Fibroblast of upper back skin (primary cell): ENCODE data around the gene THSD4.

Experiments used
- DNase-seq: peaks from one replicate; pipeline ENCODE4 v3.0.0-alpha.2; 2013

Gene THSD4

GRCh38 chr15:71114887-71115566 is at the start of gene THSD4:
TSS of gene THSD4 (plus strand) at chr15:71115471.
- peak; percentile 69 for DNase-seq

DNA sequence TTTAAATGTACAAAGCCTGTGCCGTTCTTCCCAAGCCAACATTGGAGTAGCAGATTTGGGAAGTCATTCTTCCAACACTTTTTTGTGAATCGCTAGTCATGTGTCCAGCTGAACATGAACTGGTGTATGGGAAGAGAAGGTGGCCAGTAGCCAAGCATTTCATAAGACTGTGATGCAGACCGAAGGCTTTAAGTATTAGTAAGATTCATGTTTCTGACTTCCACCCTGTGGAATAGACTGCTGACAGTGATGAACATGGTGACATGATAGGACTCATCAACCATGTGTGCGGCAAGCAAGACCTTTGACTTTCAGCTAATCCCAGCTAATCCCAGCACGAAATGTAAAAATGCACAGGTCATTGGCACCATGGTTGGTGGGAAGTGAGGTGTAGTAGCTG is 48.3 kb upstream of the THSD4 start:
- DNase-seq: peak; percentile 89

DNA sequence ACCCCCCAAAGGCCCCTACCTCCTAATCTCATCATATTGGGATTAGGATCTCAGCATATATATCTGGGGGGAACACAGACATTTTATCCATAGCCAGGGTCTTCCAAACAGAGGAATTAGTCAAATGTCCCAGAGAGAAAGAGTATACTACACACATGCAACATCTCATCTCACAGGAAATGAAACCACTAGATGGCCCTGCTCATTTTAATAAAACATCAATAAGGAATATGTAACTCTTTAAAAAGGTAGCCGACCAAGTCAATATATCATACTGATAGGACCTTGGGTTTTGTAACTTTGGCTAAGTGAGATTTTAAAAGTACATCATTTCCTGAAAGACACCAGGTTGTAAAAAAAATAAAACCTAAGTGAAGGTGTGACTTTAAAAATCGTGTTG is 45.6 kb upstream of the THSD4 start:
- no peak for DNase-seq

DNA sequence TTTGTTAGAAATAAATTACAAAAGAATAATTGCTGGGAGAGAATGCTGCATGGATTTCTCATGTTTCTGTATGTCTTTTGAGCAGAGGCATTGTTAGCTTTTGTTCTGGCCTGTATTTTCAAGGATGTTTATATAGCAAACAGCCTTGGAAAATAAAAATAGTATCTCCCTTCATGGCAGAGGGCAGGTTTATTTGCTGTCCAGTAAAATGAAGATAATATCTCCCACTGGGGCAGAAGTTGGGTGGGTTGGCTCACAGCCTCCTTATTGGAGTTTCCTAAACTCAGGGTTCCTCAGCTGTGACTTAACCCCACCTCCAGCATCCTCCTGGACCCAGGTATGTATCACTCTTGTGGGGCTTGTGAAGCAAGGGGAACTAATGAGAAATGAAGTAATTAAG is 43.7 kb upstream of the THSD4 start:
- DNase-seq: no peak

DNA sequence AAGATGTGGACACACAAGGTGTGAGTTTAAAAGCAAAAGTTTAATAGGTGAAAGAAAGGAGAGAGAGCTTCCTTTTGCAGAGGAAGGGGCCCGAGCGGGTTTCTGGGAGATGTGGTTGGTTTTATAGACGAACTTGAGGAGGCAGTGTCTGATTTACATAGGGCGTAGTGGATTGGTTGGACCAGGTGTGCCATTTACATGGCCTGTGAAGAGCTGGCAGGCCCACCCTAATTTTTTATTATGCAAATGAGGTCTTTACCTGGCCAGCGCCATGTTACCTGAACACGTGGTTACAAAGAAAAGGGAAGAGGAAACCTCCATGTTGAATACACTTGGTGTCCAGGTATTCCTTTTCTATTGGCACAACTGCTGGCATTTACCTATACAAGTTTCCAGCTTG is 42.8 kb upstream of the THSD4 start:
- DNase-seq: no peak

DNA sequence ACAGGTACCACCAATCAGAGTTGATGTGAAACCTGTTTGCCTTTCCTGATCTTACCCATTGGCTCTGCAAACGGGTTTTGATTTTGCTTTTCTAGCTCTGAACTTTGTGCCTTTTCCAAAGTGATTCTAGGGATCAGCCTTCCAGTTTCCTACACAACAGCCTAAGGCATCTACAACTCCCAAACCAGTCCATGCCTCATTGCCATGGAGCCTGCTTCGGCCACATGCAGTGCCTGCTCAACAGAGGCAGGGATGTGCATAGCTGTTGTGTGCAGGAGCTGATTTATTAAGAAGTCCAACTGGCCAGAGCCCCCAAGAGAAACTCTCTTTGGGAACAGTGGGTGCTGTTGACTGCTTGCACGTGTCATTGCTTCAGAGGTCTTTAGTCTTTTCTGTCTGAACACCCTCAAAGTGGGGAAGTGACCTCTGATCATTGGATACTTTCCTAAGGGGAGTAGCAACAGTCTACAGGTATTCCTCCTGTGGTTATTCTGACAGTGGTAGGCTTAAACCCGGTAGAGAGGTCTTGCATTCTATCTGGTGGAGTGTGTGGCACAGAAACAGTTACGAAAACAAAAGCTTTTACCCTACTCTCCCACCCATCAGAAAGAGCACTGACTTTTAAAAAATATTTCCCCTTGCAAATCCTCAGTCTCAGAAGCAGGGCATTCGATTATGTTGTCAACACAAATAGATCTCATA is 36.6 kb upstream of the THSD4 start:
- no peak for DNase-seq

GRCh38 chr15:71079208-71080044 is 35.8 kb upstream of the THSD4 start:
- DNase-seq: peak; percentile 65

DNA sequence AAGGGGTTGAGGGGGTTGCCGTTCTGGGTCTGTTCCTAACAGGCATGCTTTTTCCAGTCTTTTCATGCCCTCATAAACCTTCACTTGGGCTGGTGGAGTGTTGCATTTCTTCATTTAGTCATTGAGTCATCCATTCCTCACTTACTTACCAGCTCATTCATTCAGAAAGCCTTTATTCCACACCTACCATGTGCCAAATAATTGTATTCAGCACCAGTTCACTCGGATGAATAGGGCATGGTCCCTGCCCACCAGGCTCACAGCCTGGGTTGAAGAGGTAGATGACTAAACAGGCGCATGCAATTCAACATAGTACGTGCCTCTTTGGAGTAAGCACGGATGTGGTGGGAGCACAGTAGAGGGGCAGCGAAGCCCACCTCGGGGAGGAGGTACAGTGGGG is 35.1 kb upstream of the THSD4 start:
- no peak for DNase-seq

GRCh38 chr15:71080705-71081104 is 34.6 kb upstream of the THSD4 start:
- DNase-seq: peak; percentile 72

DNA sequence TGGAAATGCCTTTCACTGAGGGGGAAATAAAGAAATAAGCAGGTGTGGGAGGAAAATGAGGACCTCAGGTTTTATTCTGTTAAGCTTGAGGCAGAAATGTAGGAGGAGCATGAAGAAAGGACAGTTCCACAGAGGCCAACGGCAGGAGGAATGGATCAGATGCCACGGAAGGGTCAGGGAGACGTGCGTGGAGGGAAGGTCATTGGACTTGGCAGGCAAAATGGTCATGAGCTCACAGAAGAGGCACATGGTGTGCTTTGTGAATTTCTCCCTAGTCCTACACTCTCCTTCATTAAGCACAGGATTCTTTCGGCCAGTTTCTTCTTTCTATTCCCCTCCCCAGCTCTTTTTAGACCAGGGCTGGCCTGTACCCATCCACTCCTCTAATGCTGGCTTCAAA is 32.5 kb upstream of the THSD4 start:
- no peak for DNase-seq

DNA sequence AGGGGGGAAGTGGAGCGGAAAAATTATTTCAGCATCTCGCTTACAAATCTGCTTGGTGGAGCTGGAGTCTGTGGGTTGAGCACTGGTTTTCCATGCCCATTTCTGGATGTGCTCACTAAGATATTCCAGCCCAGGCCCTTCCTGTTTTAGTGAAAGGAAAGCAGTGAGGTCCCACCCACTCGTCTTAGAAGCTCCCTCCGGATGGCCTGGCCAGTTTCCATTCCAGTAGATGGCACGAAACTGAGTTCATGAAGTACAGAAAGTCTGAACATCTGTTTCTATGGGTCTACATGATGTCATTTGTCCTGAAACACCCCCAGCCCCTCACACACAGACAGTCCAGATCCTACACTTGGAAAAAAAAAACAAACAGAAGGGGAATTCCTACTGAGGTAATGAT is 31.9 kb upstream of the THSD4 start:
- DNase-seq: peak; percentile 28

DNA sequence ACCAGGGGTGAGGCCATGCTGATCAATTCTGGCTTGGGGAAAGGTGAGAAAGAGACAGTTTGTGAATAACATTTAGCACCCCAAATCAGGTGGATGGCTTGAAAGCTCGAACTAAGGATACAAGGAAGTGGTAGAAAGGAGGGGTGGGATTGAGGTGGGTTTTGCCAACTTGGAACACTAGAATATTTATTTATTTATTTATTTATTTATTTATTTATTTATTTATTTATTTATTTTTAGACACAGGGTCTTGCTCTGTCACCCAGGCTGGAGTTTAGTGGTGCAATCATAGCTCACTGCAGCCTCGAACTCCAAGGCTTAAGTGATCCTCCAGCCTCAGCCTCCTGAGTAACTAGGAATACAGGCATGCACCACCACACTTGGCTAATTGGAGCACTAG is 31.0 kb upstream of the THSD4 start:
- DNase-seq: no peak

GRCh38 chr15:71085809-71086208 is 29.5 kb upstream of the THSD4 start:
- DNase-seq: no peak

DNA sequence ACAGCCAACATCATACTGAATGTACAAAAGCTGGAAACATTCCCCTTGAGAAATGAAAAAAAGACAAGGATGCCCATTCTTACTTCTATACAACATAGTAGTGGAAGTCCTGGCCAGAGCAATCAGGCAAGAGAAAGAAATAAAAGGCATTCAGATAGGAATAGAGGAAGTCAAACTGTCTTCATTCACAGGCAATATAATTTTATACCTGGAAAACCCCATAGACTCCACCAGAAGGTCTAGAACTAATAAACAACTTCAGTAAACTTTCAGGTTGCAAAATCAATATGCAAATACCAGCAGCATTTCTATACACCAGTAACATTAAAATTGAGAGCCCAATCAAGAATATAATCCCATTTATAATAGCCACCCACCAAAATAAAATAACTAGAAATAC is 27.1 kb upstream of the THSD4 start:
- no peak for DNase-seq

GRCh38 chr15:71088683-71089082 is 26.6 kb upstream of the THSD4 start:
- no peak for DNase-seq

- peak; percentile 22 for DNase-seq
Measured at GRCh38 chr15:71089801-71090200, 25.5 kb upstream of the THSD4 start.

DNA sequence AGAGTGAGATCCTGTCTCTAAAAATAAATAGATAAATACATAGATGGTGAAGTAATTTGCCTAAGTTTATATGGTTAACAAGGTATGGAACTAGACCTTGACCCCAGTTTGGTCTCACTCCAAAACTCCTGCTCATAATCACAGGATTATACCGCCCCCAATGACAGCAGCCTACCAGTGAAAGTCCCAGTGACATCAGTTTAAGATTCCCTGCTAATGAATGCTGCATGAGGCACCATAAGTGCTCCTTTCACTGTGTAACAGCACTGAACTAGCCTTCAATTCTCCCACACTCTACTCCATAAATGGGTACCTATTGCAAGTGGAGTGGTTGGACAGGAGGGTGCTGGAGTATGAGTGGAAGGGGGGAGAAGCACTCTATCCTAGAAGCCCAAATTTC is 23.7 kb upstream of the THSD4 start:
- DNase-seq: no peak

- DNase-seq: no peak
Measured at GRCh38 chr15:71092056-71092600, 23.1 kb upstream of the THSD4 start.

DNA sequence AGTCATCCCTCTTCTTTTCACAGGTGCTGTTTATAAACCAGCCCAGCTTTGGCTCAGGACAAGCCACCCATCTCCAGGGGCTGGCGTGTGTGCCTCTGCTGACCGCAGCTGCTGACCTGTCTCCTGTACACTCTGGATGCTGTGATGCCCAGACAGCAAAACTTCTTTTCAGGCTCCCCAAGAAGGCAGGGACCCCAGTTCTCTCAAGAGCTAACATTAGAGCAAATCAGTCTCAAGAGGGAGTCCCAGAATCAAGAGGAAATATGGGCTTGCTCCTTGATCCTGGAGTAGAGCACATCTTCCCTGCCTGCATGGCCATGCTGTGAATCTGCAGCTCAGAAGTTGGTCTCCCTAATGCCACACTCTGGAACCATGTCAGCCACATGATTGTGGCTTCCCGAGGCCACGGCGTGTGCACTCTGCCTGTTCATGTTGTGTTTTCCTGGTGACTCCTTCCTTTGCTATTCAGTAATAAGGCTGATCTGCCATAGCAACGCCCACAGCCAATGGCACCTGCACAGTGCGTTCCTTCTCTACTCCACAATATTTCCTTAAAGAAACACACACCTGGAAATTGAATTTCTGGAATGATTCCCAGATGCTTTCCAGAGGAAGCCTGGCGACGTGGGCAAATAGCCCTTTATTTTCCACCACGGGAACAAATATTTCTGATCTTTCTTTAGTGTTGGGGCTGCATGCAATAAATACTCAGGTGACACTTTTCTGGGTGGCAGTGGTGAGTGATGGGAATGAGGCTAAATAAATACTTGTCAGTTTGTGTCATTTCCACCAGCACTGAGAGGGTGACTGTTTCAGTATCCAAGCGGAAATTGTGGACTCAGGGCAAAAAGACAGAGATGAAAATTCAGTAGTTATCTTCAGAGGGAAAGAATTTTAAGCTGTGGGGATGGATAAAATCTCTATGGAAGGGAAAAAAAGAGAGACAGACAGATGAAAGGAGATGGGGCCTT is 21.9 kb upstream of the THSD4 start:
- DNase-seq: peak; percentile 68

DNA sequence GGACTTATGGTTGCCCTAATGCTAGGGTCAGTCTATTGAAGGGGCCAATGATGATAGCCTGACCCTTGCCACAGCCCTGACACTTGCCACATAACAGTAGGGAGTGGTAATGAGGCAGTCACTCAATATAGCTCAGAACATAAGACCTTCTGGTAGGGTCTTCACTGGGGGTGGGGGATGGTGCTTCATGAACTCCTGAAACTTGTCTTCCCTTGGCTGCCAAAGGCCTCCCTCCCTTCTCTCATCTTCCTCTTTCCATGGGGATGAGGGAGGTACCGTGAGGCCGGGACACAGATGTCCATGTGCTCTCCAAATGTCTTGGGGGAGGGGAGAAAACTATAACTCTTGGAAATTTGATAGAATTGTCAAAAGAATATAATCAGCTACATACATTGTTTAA is 21.1 kb upstream of the THSD4 start:
- no peak for DNase-seq

DNA sequence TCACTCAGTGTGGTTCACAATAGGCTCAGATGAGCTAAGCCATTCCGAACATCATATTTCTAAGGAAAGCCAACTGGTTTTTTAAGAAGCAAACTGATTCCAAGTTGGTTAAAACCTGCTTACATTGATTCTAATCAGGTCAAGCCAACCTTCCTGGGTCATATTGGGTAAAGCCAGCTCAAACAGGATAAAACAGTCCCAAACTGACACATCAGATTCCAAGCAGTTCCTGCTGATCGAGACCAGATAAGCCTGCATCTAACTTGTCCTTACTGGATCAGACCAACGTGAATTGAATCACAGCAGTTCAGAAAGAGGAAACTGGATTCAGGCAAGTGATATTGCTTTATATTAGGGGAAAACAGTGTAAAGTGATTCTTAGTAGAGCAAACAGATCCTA is 18.6 kb upstream of the THSD4 start:
- DNase-seq: no peak

- DNase-seq: no peak
Measured at GRCh38 chr15:71097890-71098289, 17.4 kb upstream of the THSD4 start.
